Skin epidermis (tissue), 12 donors: ENCODE data around the gene PABPC1L2A.
"Not testable (repeated sequence)": the region's sequence is repeated elsewhere in the genome, so short reads cannot be mapped to it uniquely, and the experiment has no call there.

Experiments
- H3K27ac ChIP-seq, 21 experiments: fragments of 200-600 bp; sonication (generic) in 11 of 21; one replicate each; pipeline ENCODE4 v1.5.0; 2020; ENCODE audit warnings: mild to moderate bottlenecking in 3 of 21, inconsistent platforms in 2 of 21, moderate library complexity in 2 of 21
- H3K4me3 ChIP-seq, 7 experiments: fragments of 200-600 bp; sonication (generic) in 2 of 7; one replicate each; pipeline ENCODE4 v1.5.0; 2020; ENCODE audit warnings: inconsistent platforms in 2 of 7, mild to moderate bottlenecking in 2 of 7, moderate library complexity in 1 of 7

PABPC1L2A gene

GRCh38 chrX:73079024-73079562, at the start of gene PABPC1L2A:
PABPC1L2A (minus strand) TSS chrX:73079512; CDS start chrX:73079386, 126 bp downstream.
- not testable (repeated sequence) for H3K4me3 ChIP-seq, H3K27ac ChIP-seq

- Histone ChIP-seq H3K27ac (no peak overlapping the region), H3K4me3 (no peak overlapping the region)
Measured at GRCh38 chrX:73127700-73128241, 48.5 kb upstream of the PABPC1L2A start.

- Histone ChIP-seq H3K4me3 (no peak overlapping the region), H3K27ac (no peak overlapping the region)
Measured at GRCh38 chrX:73126240-73126639, 46.9 kb upstream of the PABPC1L2A start.

- not testable (repeated sequence) for H3K4me3 ChIP-seq, H3K27ac ChIP-seq
Measured at GRCh38 chrX:73099505-73099904, 20.2 kb upstream of the PABPC1L2A start.

GRCh38 chrX:73086766-73087165, 7.5 kb upstream of the PABPC1L2A start:
- H3K4me3 ChIP-seq, H3K27ac ChIP-seq: not testable (repeated sequence)

GRCh38 chrX:73079884-73080283, 572 bp upstream of the PABPC1L2A start:
- H3K4me3 ChIP-seq, H3K27ac ChIP-seq: not testable (repeated sequence)

- not testable (repeated sequence) for H3K4me3 ChIP-seq, H3K27ac ChIP-seq
Measured at GRCh38 chrX:73078597-73078996, 715 bp downstream of the PABPC1L2A start.

GRCh38 chrX:73076838-73077237, 2.5 kb downstream of the PABPC1L2A start:
- Histone ChIP-seq H3K4me3 (no peak overlapping the region), H3K27ac (no peak overlapping the region)

GRCh38 chrX:73069365-73070035, 9.8 kb downstream of the PABPC1L2A start:
- H3K4me3 ChIP-seq = no peak overlapping the region
- no peak overlapping the region for H3K27ac ChIP-seq

- no peak overlapping the region for H3K4me3 ChIP-seq
- no peak overlapping the region for H3K27ac ChIP-seq
Measured at GRCh38 chrX:73068467-73069364, 10.6 kb downstream of the PABPC1L2A start.

GRCh38 chrX:73067761-73068466, 11.4 kb downstream of the PABPC1L2A start:
- H3K4me3 ChIP-seq = not testable (repeated sequence)

GRCh38 chrX:73028876-73029275, 50.4 kb downstream of the PABPC1L2A start:
- Histone ChIP-seq H3K4me3 (no peak overlapping the region), H3K27ac (no peak overlapping the region)

More at GRCh38 chrX:73067761-73068466, 11.4 kb downstream of the PABPC1L2A start:
- not testable (repeated sequence) for H3K27ac ChIP-seq
